Small intestine (tissue), 7 donors: ENCODE measurements around the gene TSSC4. TPM values are rescaled to one million over a fixed set of nuclear protein-coding genes. Genes with fewer than 3 reads are reported as not detected.

Source experiments
- DNase-seq, 2 donors: peaks; one replicate each; pipeline versions ENCODE4 v3.0.0 to v3.0.0-alpha.2; 2013
- FAIRE-seq: peaks from 2 replicates; lab custom pipeline; 2012; peaks lifted over from hg19 to GRCh38; lab: Jason Lieb, UNC
- H3K27ac ChIP-seq, 3 donors: one replicate each; pipeline ENCODE4 v1.5.1; 2013; ENCODE audit warnings: low read length in 2 of 3, mild to moderate bottlenecking in 2 of 3, control low read depth in 1 of 3, inconsistent platforms in 1 of 3, low read depth in 1 of 3, moderate library complexity in 1 of 3
- H3K27me3 ChIP-seq, 3 donors: one replicate each; pipeline ENCODE4 v1.6.1; 2013; ENCODE audit warnings: low read length in 3 of 3, inconsistent platforms in 1 of 3; ENCODE audit not compliant: control insufficient read depth in 3 of 3, insufficient read depth in 3 of 3
- H3K36me3 ChIP-seq, 3 donors: one replicate each; pipeline ENCODE4 v1.6.1; 2013; ENCODE audit warnings: low read length in 3 of 3, inconsistent platforms in 1 of 3, low read depth in 1 of 3, mild to moderate bottlenecking in 1 of 3, moderate library complexity in 1 of 3; ENCODE audit not compliant: control insufficient read depth in 3 of 3, insufficient read depth in 2 of 3
- H3K4me1 ChIP-seq, 3 donors: one replicate each; pipeline ENCODE4 v1.6.1; 2013; ENCODE audit warnings: low read length in 2 of 3, inconsistent platforms in 1 of 3, low read depth in 1 of 3, mild to moderate bottlenecking in 1 of 3, moderate library complexity in 1 of 3; ENCODE audit not compliant: control insufficient read depth in 3 of 3, insufficient read depth in 2 of 3
- H3K4me3 ChIP-seq, 3 donors: one replicate each; pipeline ENCODE4 v1.5.1; 2013; ENCODE audit warnings: low read length in 3 of 3, control low read depth in 1 of 3, inconsistent platforms in 1 of 3, low read depth in 1 of 3, mild to moderate bottlenecking in 1 of 3, moderate library complexity in 1 of 3
- H3K9me3 ChIP-seq, 2 donors: one replicate each; pipeline ENCODE4 v1.6.1; 2013; ENCODE audit warnings: low read depth in 1 of 2, low read length in 1 of 2; ENCODE audit not compliant: control insufficient read depth in 2 of 2, insufficient read depth in 1 of 2
- WGBS, 3 donors: extraction: QIAGEN DNeasy Blood & Tissue Kit; methylation state at CpG; one replicate each; pipeline ENCODE4 v1.1.7; 2013; 5-methylcytosine and 5-hydroxymethylcytosine counted together
- polyA plus RNA-seq, 4 donors: library from polyadenylated mRNA; stranded (reverse) in 3 of 4; unstranded in 1 of 4; fragments of 200-250 nt in 3 of 4; fragments of 120-200 nt in 1 of 4; gene quantifications; one replicate each; pipeline versions ENCODE4 v1.2.1 to v1.2.3, GENCODE V29; 2013
- donor health status: healthy with polysubstance abuse.
- donor health status: control.
- donor health status: control.
- donor health status: Bipolar disorder and iron deficiency.
- donor health status: healthy.

The TSSC4 gene
- polyA plus RNA-seq, 4 donors: 24.2 to 113 (median 63.3) TPM

GRCh38 chr11:2433106-2433925, 32.8 kb downstream of the TSSC4 start:
- H3K36me3 ChIP-seq: peaks cover 0 to 2% (median 0%) of the 10 kb centered on the region in 3 donors
- no peaks in the 10 kb centered on the region for H3K27me3 ChIP-seq
- no peaks in the 10 kb centered on the region for H3K4me1 ChIP-seq
- FAIRE-seq (no peak), DNase-seq (no peak)
- 91 to 93% (median 93%) methylated on average over 22 of the region's 22 CpGs for WGBS, 3 donors
- no peak overlapping the region for H3K27ac ChIP-seq
- H3K9me3 ChIP-seq: no peaks in the 10 kb centered on the region
- H3K4me3 ChIP-seq: no peak overlapping the region

- WGBS, 3 donors: 89 to 96% (median 93%) methylated on average over 8 of the region's 8 CpGs
- Histone ChIP-seq H3K27ac (no peak overlapping the region), H3K9me3 (no peaks in the 10 kb centered on the region), H3K4me3 (no peak overlapping the region), H3K4me1 (no peaks in the 10 kb centered on the region), H3K27me3 (no peaks in the 10 kb centered on the region), H3K36me3 (peaks cover 0 to 2% (median 0%) of the 10 kb centered on the region in 3 donors)
- FAIRE-seq (no peak), DNase-seq (no peak)
These were observed 33.5 kb downstream of the TSSC4 start for GRCh38 chr11:2434008-2434407.

- Histone ChIP-seq H3K36me3 (peaks cover 0 to 2% (median 0%) of the 10 kb centered on the region in 3 donors), H3K27me3 (no peaks in the 10 kb centered on the region), H3K4me1 (no peaks in the 10 kb centered on the region), H3K4me3 (no peak overlapping the region), H3K9me3 (no peaks in the 10 kb centered on the region), H3K27ac (no peak overlapping the region)
- DNase-seq (no peak), FAIRE-seq (no peak)
- WGBS, 3 donors: 85 to 90% (median 86%) methylated on average over 11 of the region's 11 CpGs
These were observed 34.1 kb downstream of the TSSC4 start for GRCh38 chr11:2434506-2435255.

- H3K4me1 ChIP-seq: no peaks in the 10 kb centered on the region
- 89 to 91% (median 90%) methylated on average over 12 of the region's 12 CpGs for WGBS, 3 donors
- H3K4me3 ChIP-seq: no peak overlapping the region
- H3K36me3 ChIP-seq: peaks cover 0 to 2% (median 0%) of the 10 kb centered on the region in 3 donors
- H3K27me3 ChIP-seq: no peaks in the 10 kb centered on the region
- FAIRE-seq (no peak), DNase-seq (no peak)
- no peaks in the 10 kb centered on the region for H3K9me3 ChIP-seq
- no peak overlapping the region for H3K27ac ChIP-seq
These were observed 34.9 kb downstream of the TSSC4 start for GRCh38 chr11:2435288-2436012.

- no peak for DNase-seq
These were observed 35.5 kb downstream of the TSSC4 start for GRCh38 chr11:2436013-2436520.

GRCh38 chr11:2436521-2437031, 36.0 kb downstream of the TSSC4 start:
- 89 to 95% (median 91%) methylated on average over 12 to 13 of the region's 13 CpGs for WGBS, 3 donors
- no peak for DNase-seq
- no peak for FAIRE-seq

More at GRCh38 chr11:2436013-2436520, 35.5 kb downstream of the TSSC4 start:
- Histone ChIP-seq H3K4me1 (peaks cover 0 to 2% (median 0%) of the 10 kb centered on the region in 3 donors), H3K4me3 (no peak overlapping the region), H3K36me3 (peaks cover 0 to 2% (median 0%) of the 10 kb centered on the region in 3 donors), H3K27ac (no peak overlapping the region), H3K27me3 (no peaks in the 10 kb centered on the region), H3K9me3 (no peaks in the 10 kb centered on the region)
- WGBS, 3 donors: 76 to 84% (median 76%) methylated on average over 9 to 10 of the region's 10 CpGs
- FAIRE-seq: no peak

DNA sequence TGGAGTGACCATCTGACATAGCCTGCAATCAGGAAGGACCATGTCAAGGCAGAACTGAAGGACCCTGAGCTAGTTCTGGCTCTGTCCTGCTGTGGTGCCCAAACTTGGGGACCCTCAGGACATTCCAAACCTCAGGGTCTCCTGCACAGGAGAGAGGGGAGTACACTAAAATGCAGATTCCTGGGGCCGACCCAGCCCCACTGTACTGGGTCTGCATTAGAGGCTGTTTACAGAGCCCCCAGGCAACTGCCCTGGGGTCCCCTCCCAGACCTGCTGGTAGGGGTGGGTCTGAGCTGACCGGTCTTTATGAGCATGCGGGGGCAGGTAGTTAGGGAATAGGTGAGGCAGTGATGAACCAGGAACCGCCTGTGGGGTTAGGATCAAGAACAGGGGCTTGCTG, 37.0 kb downstream of the TSSC4 start:
- no peak overlapping the region for H3K4me3 ChIP-seq
- H3K9me3 ChIP-seq: no peaks in the 10 kb centered on the region
- WGBS, 3 donors: 87 to 96% (median 95%) methylated on average over 4 of the region's 4 CpGs
- peaks cover 0 to 2% (median 0%) of the 10 kb centered on the region in 3 donors for H3K36me3 ChIP-seq
- FAIRE-seq: no peak
- H3K27ac ChIP-seq: no peak overlapping the region
- DNase-seq: no peak
- H3K27me3 ChIP-seq: no peaks in the 10 kb centered on the region
- H3K4me1 ChIP-seq: peaks cover 0 to 7% (median 4%) of the 10 kb centered on the region in 3 donors

More at GRCh38 chr11:2436521-2437031, 36.0 kb downstream of the TSSC4 start:
- Histone ChIP-seq H3K4me1 (peaks cover 0 to 7% (median 4%) of the 10 kb centered on the region in 3 donors), H3K36me3 (peaks cover 0 to 2% (median 0%) of the 10 kb centered on the region in 3 donors), H3K4me3 (no peak overlapping the region), H3K27ac (no peak overlapping the region), H3K9me3 (no peaks in the 10 kb centered on the region), H3K27me3 (no peaks in the 10 kb centered on the region)
